Calu3 (cell line): Measurements from ENCODE around the gene KDM7A. TPM values are rescaled to one million over a fixed set of nuclear protein-coding genes. Genes with fewer than 3 reads are reported as not detected.

ENCODE experiments used
- BruUV-seq: library from RNA; stranded (reverse); fragments of 400-500 nt; replicated peaks from 2 replicates; lab custom pipeline; 2021; lab: Mats Ljungman, UMichigan
- CTCF ChIA-PET: fragments of 300-600 bp; sonication (Branson Sonifier 250); formaldehyde crosslinking; loops from one replicate; lab custom pipeline; 2022; ENCODE audit warnings: antibody characterized with exemption; lab: Charles Lee
- DNase-seq: peaks from one replicate; pipeline ENCODE4 v3.0.0; 2022
- H3K27ac Mint-ChIP-seq: one replicate; pipeline ENCODE4 v1.8.0; 2022; ENCODE audit warnings: mixed read lengths; ENCODE audit not compliant: unreplicated experiment
- H3K27me3 Mint-ChIP-seq: one replicate; pipeline ENCODE4 v1.8.0; 2022; ENCODE audit warnings: mixed read lengths; ENCODE audit not compliant: unreplicated experiment
- H3K36me3 Mint-ChIP-seq: one replicate; pipeline ENCODE4 v1.8.0; 2022; ENCODE audit warnings: mild to moderate bottlenecking, moderate library complexity, mixed read lengths; ENCODE audit not compliant: insufficient read depth, unreplicated experiment
- H3K4me1 Mint-ChIP-seq: one replicate; pipeline ENCODE4 v1.8.0; 2022; ENCODE audit warnings: mild to moderate bottlenecking, low read depth, mixed read lengths; ENCODE audit not compliant: unreplicated experiment
- H3K4me3 Mint-ChIP-seq: one replicate; pipeline ENCODE4 v1.8.0; 2022; ENCODE audit warnings: mild to moderate bottlenecking, low read depth, moderate library complexity, mixed read lengths; ENCODE audit not compliant: unreplicated experiment
- H3K9me3 Mint-ChIP-seq: one replicate; pipeline ENCODE4 v1.8.0; 2022; ENCODE audit warnings: low read depth, mixed read lengths; ENCODE audit not compliant: unreplicated experiment
- CTCF ChIP-seq: fragments of 200-600 bp; IDR thresholded peaks from one replicate; pipeline ENCODE4 v1.8.0; 2022; ENCODE audit warnings: antibody characterized with exemption; ENCODE audit not compliant: unreplicated experiment
- intact Hi-C: fragments of 100-400 bp; cut with micrococcal nuclease; formaldehyde crosslinking; loops from one replicate; pipeline ENCODE4 v1.10.0; 2022; ENCODE audit not compliant: unreplicated experiment
- total RNA-seq: library from RNA; stranded (reverse); gene quantifications from 2 replicates; pipeline ENCODE4 v1.2.3, GENCODE V29; 2022

The KDM7A gene
- total RNA-seq, 1 experiment from 2014 or later = 2.7 TPM

DNA sequence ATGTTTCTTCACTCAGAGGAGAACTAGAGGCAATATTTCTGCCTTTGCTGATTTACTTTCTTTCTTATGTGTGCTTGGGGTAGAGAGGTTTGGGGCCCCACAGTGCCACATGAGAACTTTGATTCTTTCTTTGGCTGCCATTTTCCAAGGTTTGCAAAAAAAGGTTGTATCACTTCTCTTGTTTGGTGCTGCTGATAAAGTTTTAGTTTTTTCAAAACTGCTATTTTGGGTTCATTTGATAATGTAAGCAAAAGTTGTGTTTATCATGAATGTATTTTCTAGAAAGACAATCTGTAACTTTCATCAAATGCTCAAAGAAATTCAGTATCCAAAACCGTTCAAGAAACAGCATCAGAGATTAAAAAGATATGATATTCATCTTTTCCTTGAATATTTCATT, 83.4 kb downstream of the KDM7A start:
- intact Hi-C loops = no loop called here
- no peaks in the 10 kb centered on the region for H3K4me1 Mint-ChIP-seq
- H3K27me3 Mint-ChIP-seq = no peaks in the 10 kb centered on the region
- CTCF ChIA-PET = no interaction called here
- H3K27ac Mint-ChIP-seq = no peak overlapping the region
- H3K4me3 Mint-ChIP-seq = no peak overlapping the region
- TF ChIP-seq CTCF = no peak
- no peak for DNase-seq
- no peaks in the 10 kb centered on the region for H3K9me3 Mint-ChIP-seq
- H3K36me3 Mint-ChIP-seq = no peaks in the 10 kb centered on the region
- no TSS peak for BruUV-seq

- TF ChIP-seq CTCF = no peak
- no peak for DNase-seq
- Mint-ChIP-seq H3K9me3 (no peaks in the 10 kb centered on the region), H3K27ac (no peak overlapping the region), H3K4me3 (no peak overlapping the region), H3K36me3 (no peaks in the 10 kb centered on the region), H3K4me1 (no peaks in the 10 kb centered on the region), H3K27me3 (peaks cover 6% of the 10 kb centered on the region)
- intact Hi-C loops = no loop called here
- no TSS peak for BruUV-seq
- CTCF ChIA-PET = interaction anchor here (0.6 kb wide), 1 partner anchor 648 kb away, joined by 3 read pairs; no protein-coding TSS in a partner anchor
Measured at GRCh38 chr7:140085447-140085846, 91.3 kb downstream of the KDM7A start.

DNA sequence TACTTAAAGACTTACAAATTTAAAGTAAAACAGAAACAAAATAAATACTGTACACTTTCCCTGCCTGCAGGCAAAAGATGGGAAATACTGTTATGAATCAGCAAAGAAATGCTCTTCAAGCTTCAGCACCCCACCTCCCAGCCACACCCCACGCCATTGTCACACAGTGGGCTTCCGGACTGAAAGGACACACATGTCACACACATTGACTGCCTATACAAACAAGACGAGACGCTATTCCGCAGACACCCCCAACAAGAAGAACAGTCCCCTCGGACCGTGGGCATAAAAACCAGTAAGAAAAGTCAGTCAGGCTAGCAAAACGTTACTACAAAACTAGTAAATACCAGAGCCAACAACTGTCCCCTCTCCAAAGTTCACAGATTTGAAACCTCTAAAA, 91.8 kb downstream of the KDM7A start:
- no peak for TF ChIP-seq CTCF
- H3K27me3 Mint-ChIP-seq = peaks cover 11% of the 10 kb centered on the region
- DNase-seq = no peak
- no peak overlapping the region for H3K4me3 Mint-ChIP-seq
- H3K36me3 Mint-ChIP-seq = no peaks in the 10 kb centered on the region
- no peaks in the 10 kb centered on the region for H3K9me3 Mint-ChIP-seq
- BruUV-seq = no TSS peak
- no peaks in the 10 kb centered on the region for H3K4me1 Mint-ChIP-seq
- CTCF ChIA-PET = no interaction called here
- intact Hi-C loops = no loop called here
- no peak overlapping the region for H3K27ac Mint-ChIP-seq

DNA sequence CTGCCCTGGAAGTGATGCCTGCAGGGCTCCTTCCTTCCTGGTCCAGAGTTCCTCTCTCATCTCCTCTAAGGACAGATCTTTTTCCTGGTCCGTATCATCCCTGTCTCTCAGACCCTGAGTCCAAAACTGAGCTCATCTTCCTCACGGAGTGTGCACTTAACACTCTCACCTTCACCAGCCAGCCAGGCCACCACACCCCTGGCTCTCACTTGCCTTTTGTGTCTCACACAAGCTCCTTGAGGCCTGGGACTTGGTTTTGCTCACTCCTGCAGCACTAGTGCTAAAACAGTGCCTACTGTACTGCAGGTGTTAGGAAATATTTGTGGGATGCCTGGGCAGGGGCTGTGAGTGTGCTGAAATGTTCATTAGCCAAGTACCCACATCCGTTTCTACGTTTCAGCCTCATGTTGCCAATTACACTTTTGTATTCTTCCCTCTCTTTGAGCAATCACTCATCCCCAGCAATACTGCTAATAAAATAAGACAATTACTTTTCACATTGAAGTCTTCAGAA, 92.6 kb downstream of the KDM7A start:
- Mint-ChIP-seq H3K4me1 (no peaks in the 10 kb centered on the region), H3K9me3 (no peaks in the 10 kb centered on the region), H3K36me3 (no peaks in the 10 kb centered on the region), H3K27me3 (peaks cover 14% of the 10 kb centered on the region), H3K4me3 (no peak overlapping the region), H3K27ac (no peak overlapping the region)
- intact Hi-C loops = no loop called here
- no peak for TF ChIP-seq CTCF
- no peak for DNase-seq
- no TSS peak for BruUV-seq
- CTCF ChIA-PET = no interaction called here
